HepG2 (cell line): ENCODE data around the gene CTIF. TPM values are rescaled to one million over a fixed set of nuclear protein-coding genes. Genes with fewer than 3 reads are reported as not detected.
A peak's percentile ranks its signal among the peaks of the same experiment; 100 is the strongest.

Source experiments
- ATAC-seq: fragments of 200-7000 bp; cut with Tn5 transposase; 3 replicates; pipeline ENCODE4 v1.9.1; 2020; ENCODE audit warnings: mild to moderate bottlenecking, moderate library complexity
- BruUV-seq: library from RNA; stranded (reverse); fragments of 400-500 nt; replicated peaks from 2 replicates; lab custom pipeline; 2021; lab: Mats Ljungman, UMichigan
- CTCF ChIA-PET: fragments of 300-600 bp; formaldehyde crosslinking; extraction: SDS; loops from one replicate; lab custom pipeline; 2021; ENCODE audit warnings: low total read pairs, inconsistent platforms, low intra/inter-chr PET ratio; lab: Yijun Ruan, JAX
- POLR2A ChIA-PET: fragments of 350-600 bp; sonication (Branson Sonifier 250); formaldehyde crosslinking; loops from one replicate; lab custom pipeline; 2020; ENCODE audit warnings: antibody characterized with exemption, inconsistent platforms; lab: Yijun Ruan, JAX
- DNase-seq: peaks from one replicate; pipeline ENCODE4 v3.0.0-alpha.2; 2015; ENCODE audit warnings: low spot score
- FAIRE-seq: peaks from 3 replicates; lab custom pipeline; 2011; peaks lifted over from hg19 to GRCh38; lab: Jason Lieb, UNC
- H2AFZ ChIP-seq: one replicate; pipeline ENCODE4 v1.6.1; 2011; ENCODE audit warnings: low read length, inconsistent platforms
- H3K27ac ChIP-seq: fragments of 300-600 bp; 3 replicates; pipeline ENCODE4 v1.8.0; 2011; ENCODE audit warnings: mixed run types, mild to moderate bottlenecking, mixed read lengths, low read length, inconsistent platforms; ENCODE audit not compliant: insufficient read depth; ENCODE audit errors: extremely low read length
- H3K27me3 ChIP-seq, 2 experiments: fragments of 200-600 bp in 1 of 2; 2 replicates in 1 of 2; 3 replicates in 1 of 2; pipeline versions ENCODE4 v1.6.0 to v1.8.0; 2011; ENCODE audit warnings: low read length in 2 of 2, mild to moderate bottlenecking in 2 of 2, moderate library complexity in 2 of 2, inconsistent platforms in 1 of 2; ENCODE audit not compliant: insufficient read depth in 2 of 2, control insufficient read depth in 1 of 2
- H3K36me3 ChIP-seq, 2 experiments: fragments of 200-600 bp in 1 of 2; replicated peaks in 1 of 2; 2 replicates in 1 of 2; 3 replicates in 1 of 2; pipeline versions ENCODE4 v1.5.1 to v1.8.0; 2011; ENCODE audit warnings: low read length in 2 of 2, inconsistent platforms in 1 of 2; ENCODE audit not compliant: insufficient read depth in 2 of 2, control insufficient read depth in 1 of 2
- H3K4me1 ChIP-seq: 2 replicates; pipeline ENCODE4 v1.5.1; 2012; ENCODE audit warnings: low read length, inconsistent platforms; ENCODE audit not compliant: insufficient read depth
- H3K4me2 ChIP-seq: 2 replicates; pipeline ENCODE4 v1.6.0; 2011; ENCODE audit warnings: low read depth, low read length, inconsistent platforms
- H3K4me3 ChIP-seq, 3 experiments: fragments of 200-600 bp in 1 of 3; sonication (generic), shearing (Covaris generic) in 1 of 3; replicated peaks in 1 of 3; 2 replicates each; pipeline ENCODE4 v1.5.1; 2011 to 2016; ENCODE audit warnings: low read length in 3 of 3, inconsistent platforms in 2 of 3, low read depth in 2 of 3, mild to moderate bottlenecking in 2 of 3, control low read depth in 1 of 3, mixed read lengths in 1 of 3; ENCODE audit not compliant: insufficient read depth in 1 of 3
- H3K79me2 ChIP-seq: one replicate; pipeline ENCODE4 v1.6.1; 2011; ENCODE audit warnings: low read length, inconsistent platforms; ENCODE audit not compliant: insufficient read depth
- H3K9ac ChIP-seq: 2 replicates; pipeline ENCODE4 v1.6.0; 2011; ENCODE audit warnings: mild to moderate bottlenecking, low read depth, low read length, inconsistent platforms; ENCODE audit not compliant: insufficient read depth
- H3K9me3 ChIP-seq: 2 replicates; pipeline ENCODE4 v1.5.1; 2012; ENCODE audit warnings: mild to moderate bottlenecking, low read length
- H4K20me1 ChIP-seq: 2 replicates; pipeline ENCODE4 v1.6.0; 2011; ENCODE audit warnings: inconsistent platforms, mild to moderate bottlenecking, low read length, moderate library complexity; ENCODE audit not compliant: insufficient read depth
- CTCF ChIP-seq: sonication (generic); formaldehyde crosslinking; IDR thresholded peaks from 2 replicates; pipeline ENCODE4 v1.5.0; 2020; ENCODE audit warnings: mild to moderate bottlenecking, missing genetic modification reagents, moderate library complexity
- ELF3 ChIP-seq: IDR thresholded peaks from 2 replicates; pipeline ENCODE4 v1.6.1; 2016; ENCODE audit warnings: missing genetic modification reagents, missing compliant biosample characterization
- FOXP1 ChIP-seq, 2 experiments: fragments of 450-650 bp in 1 of 2; IDR thresholded peaks; 2 replicates each; pipeline ENCODE4 v1.6.1; 2017 to 2018; ENCODE audit warnings: antibody characterized with exemption in 1 of 2
- GFI1 ChIP-seq: sonication (generic); formaldehyde crosslinking; IDR thresholded peaks from 2 replicates; pipeline ENCODE4 v1.5.0; 2020; ENCODE audit warnings: missing genetic modification reagents, mild to moderate bottlenecking, borderline replicate concordance
- GPN1 ChIP-seq: sonication (generic); formaldehyde crosslinking; IDR thresholded peaks from 2 replicates; pipeline ENCODE4 v1.5.1; 2020; ENCODE audit warnings: missing genetic modification reagents, borderline replicate concordance
- KDM5B ChIP-seq: sonication (generic); formaldehyde crosslinking; IDR thresholded peaks from 2 replicates; pipeline ENCODE4 v1.4.0; 2020; ENCODE audit warnings: missing genetic modification reagents, mild to moderate bottlenecking, borderline replicate concordance
- MED8 ChIP-seq: sonication (generic); formaldehyde crosslinking; IDR thresholded peaks from 2 replicates; pipeline ENCODE4 v1.8.1; 2023; ENCODE audit warnings: mild to moderate bottlenecking, missing genetic modification reagents; ENCODE audit not compliant: insufficient replicate concordance
- NR2F6 ChIP-seq, 2 experiments: IDR thresholded peaks; 2 replicates each; pipeline ENCODE4 v1.6.1; 2016; ENCODE audit warnings: antibody characterized with exemption in 1 of 2, mild to moderate bottlenecking in 1 of 2
- RFX3 ChIP-seq: IDR thresholded peaks from 2 replicates; pipeline ENCODE4 v1.6.1; 2016; ENCODE audit warnings: missing biosample characterization, missing genetic modification reagents
- ZBTB33 ChIP-seq: sonication (generic); formaldehyde crosslinking; IDR thresholded peaks from 2 replicates; pipeline ENCODE4 v1.4.0; 2020; ENCODE audit warnings: missing genetic modification reagents
- ZFX ChIP-seq: sonication (generic); formaldehyde crosslinking; IDR thresholded peaks from 2 replicates; pipeline ENCODE4 v1.4.0; 2020; ENCODE audit warnings: mild to moderate bottlenecking, low read depth, missing genetic modification reagents, moderate library complexity
- ZNF160 ChIP-seq: sonication (generic); formaldehyde crosslinking; IDR thresholded peaks from 2 replicates; pipeline ENCODE4 v1.8.0; 2022; ENCODE audit warnings: mild to moderate bottlenecking, inconsistent platforms, missing genetic modification reagents
- ZNF687 ChIP-seq: sonication (generic); formaldehyde crosslinking; IDR thresholded peaks from 2 replicates; pipeline ENCODE4 v1.5.1; 2020; ENCODE audit warnings: mild to moderate bottlenecking, missing genetic modification reagents, moderate library complexity
- ZNF773 ChIP-seq: sonication (generic); formaldehyde crosslinking; IDR thresholded peaks from 2 replicates; pipeline ENCODE4 v1.4.0; 2020; ENCODE audit warnings: missing genetic modification reagents, borderline replicate concordance
- WGBS: methylation state at CpG from one replicate; pipeline ENCODE4 v1.1.6; 2017; ENCODE audit warnings: low lambda C conversion rate; 5-methylcytosine and 5-hydroxymethylcytosine counted together
- in situ Hi-C: cut with HindIII; loops from 2 replicates; pipeline ENCODE4 v1.10.0; 2017; ENCODE audit warnings: low pct_unique_long_range_greater_than_20kb; ENCODE audit not compliant: extremely low pct_ligation_motif_present
- intact Hi-C: fragments of 100-400 bp; cut with micrococcal nuclease; formaldehyde crosslinking; loops from one replicate; pipeline ENCODE4 v1.10.0; 2022; ENCODE audit not compliant: unreplicated experiment
- polyA plus RNA-seq, 8 experiments: library from polyadenylated mRNA; depleted of rRNA in 3 of 8; stranded (reverse) in 7 of 8; unstranded in 1 of 8; fragments of >200 nt; fragmentation: Illumina TruSeq in 4 of 8; extraction: Trizol in 4 of 8; gene quantifications; 2 replicates each; pipeline versions ENCODE4 v1.2.1 to v1.2.3, GENCODE V29; 2011 to 2016; ENCODE audit warnings: low read depth in 4 of 8, missing spikeins in 1 of 8, mixed read lengths in 1 of 8; ENCODE audit not compliant: insufficient read depth in 1 of 8
- total RNA-seq, 5 experiments: library from RNA; depleted of rRNA; stranded (reverse); fragments of >200 nt; fragmentation: Illumina TruSeq; extraction: Trizol; gene quantifications; 2 replicates each; pipeline ENCODE4 v1.2.3, GENCODE V29; 2016; ENCODE audit warnings: low read depth in 1 of 5

Gene CTIF
- total and polyA plus RNA-seq, 2 of the 13 experiments (the other 11 are each of a cell fraction or from before 2014, with no cell fraction given), result 18.2 to 28.0 TPM

- TF ChIP-seq ZNF773 (CRISPR knock-in tag), result no peak
- TF ChIP-seq MED8 (CRISPR knock-in tag), result no peak
- no peak for TF ChIP-seq GFI1
- TF ChIP-seq RFX3 (CRISPR knock-in tag), result no peak
- TF ChIP-seq, all 625 proteins: peak for 32
These were observed 238.4 kb downstream of the CTIF start (continued) for GRCh38 chr18:48777026-48777743.

- H3K4me3 ChIP-seq, result no peak overlapping the region
- H3K36me3 ChIP-seq, result peaks cover 0 to 14% of the 10 kb centered on the region in 2 experiments; a peak in 2 of 5 replicates
- no peaks in the 10 kb centered on the region for H3K9me3 ChIP-seq
- ATAC-seq (peak; percentile 2), DNase-seq (peak; percentile 30), FAIRE-seq (no peak)
- in situ Hi-C loops, result no loop called here
- BruUV-seq, result no TSS peak
- 0 out of 2 replicates have a peak overlapping the region, but pooled peaks have one; percentile 29 for H3K4me2 ChIP-seq
- no peak overlapping the region for H3K9ac ChIP-seq
- peaks cover 50% of the 10 kb centered on the region for H3K4me1 ChIP-seq
- no peaks in the 10 kb centered on the region; the same call in 1 of the 2 replicates for H4K20me1 ChIP-seq
- 84% methylated on average over 2 of the region's 8 CpGs for WGBS
- no peak overlapping the region for H3K27ac ChIP-seq
- ChIA-PET POLR2A (no interaction called here), CTCF (interaction anchor here (1.6 to 2.1 kb wide), 2 partner anchors 119 to 264 kb away, joined by 7 to 8 read pairs; no protein-coding TSS in a partner anchor)
- intact Hi-C loops, result no loop called here
- no peak overlapping the region for H2AFZ ChIP-seq
- no peaks in the 10 kb centered on the region for H3K79me2 ChIP-seq
- no peaks in the 10 kb centered on the region for H3K27me3 ChIP-seq
- no peak for TF ChIP-seq NR2F6 (IDR thresholded peaks at IDR 0.05)
- TF ChIP-seq NR2F6 (CRISPR knock-in tag; IDR thresholded peaks at IDR 0.05), result peak; percentile 14; the same call in 1 of the 2 replicates
- no peak for TF ChIP-seq ZNF160 (CRISPR knock-in tag)
- peak; percentile 80 for TF ChIP-seq ZBTB33 (CRISPR knock-in tag)
- TF ChIP-seq FOXP1 (IDR thresholded peaks at IDR 0.05), result no peak
- TF ChIP-seq FOXP1 (CRISPR knock-in tag; IDR thresholded peaks at IDR 0.05), result peak; percentile 29; the same call in 1 of the 2 replicates
- peak; percentile 43 for TF ChIP-seq ZNF687 (CRISPR knock-in tag)
- peak; percentile 41 for TF ChIP-seq CTCF (CRISPR knock-in tag)
- TF ChIP-seq GPN1 (CRISPR knock-in tag), result no peak
- TF ChIP-seq ZFX (CRISPR knock-in tag), result 0 out of 2 replicates have a peak, but pooled peaks have one; percentile 30
- TF ChIP-seq ELF3, result peak; percentile 40; the same call in 1 of the 2 replicates
- TF ChIP-seq KDM5B (CRISPR knock-in tag), result 0 out of 2 replicates have a peak, but pooled peaks have one; percentile 24
These were observed 238.9 kb downstream of the CTIF start for GRCh38 chr18:48777744-48778116.
